ENCODE measurements around the gene PKNOX2. TPM values are rescaled to one million over a fixed set of nuclear protein-coding genes. Genes with fewer than 3 reads are reported as not detected.

PKNOX2 gene
- total and polyA plus RNA-seq, 2 of the 8 experiments (the other 6 are each of a cell fraction or from before 2014, with no cell fraction given) = 2.0 TPM

DNA sequence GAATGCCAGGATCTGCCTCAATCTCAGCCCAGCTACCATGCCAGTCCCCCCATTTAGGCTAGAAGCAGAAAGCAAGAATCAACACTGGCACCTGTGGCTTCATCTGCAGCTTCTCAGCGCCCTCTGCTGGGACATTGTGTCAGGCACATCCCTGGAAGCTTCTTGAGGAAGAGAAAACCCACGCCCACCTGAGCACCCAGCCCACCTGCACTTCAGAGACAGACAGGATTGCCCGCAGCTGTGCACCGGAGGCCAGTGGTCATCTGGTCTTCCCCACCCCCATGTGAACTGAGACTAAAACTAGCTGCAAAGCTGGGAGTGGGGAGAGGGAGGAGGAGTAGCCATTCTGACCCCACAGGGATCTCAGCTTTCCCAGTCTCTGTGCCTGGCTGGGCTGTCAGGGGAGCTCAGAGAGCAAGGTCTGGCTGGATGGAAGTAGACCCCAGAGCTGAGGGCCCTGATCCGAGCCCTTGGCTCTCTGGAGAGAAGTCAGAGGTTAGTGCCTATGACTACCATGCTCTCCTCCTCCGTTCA lies 264.7 kb downstream of the PKNOX2 start (continued):
- TF ChIP-seq CREB1 (IDR thresholded peaks at IDR 0.05) = no peak
- TF ChIP-seq, protein P1, sequence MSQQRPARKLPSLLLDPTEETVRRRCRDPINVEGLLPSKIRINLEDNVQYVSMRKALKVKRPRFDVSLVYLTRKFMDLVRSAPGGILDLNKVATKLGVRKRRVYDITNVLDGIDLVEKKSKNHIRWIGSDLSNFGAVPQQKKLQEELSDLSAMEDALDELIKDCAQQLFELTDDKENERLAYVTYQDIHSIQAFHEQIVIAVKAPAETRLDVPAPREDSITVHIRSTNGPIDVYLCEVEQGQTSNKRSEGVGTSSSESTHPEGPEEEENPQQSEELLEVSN (IDR thresholded peaks at IDR 0.05) = no peak
- no peak for TF ChIP-seq TCF12 (IDR thresholded peaks at IDR 0.05; ENCODE audit: low read depth, low read length)
- TF ChIP-seq TEAD4 (IDR thresholded peaks at IDR 0.05; ENCODE audit: low read depth, low read length) = no peak
- no peak for TF ChIP-seq CHD2 (IDR thresholded peaks at IDR 0.05; ENCODE audit: low read length)
- TF ChIP-seq, protein P2, sequence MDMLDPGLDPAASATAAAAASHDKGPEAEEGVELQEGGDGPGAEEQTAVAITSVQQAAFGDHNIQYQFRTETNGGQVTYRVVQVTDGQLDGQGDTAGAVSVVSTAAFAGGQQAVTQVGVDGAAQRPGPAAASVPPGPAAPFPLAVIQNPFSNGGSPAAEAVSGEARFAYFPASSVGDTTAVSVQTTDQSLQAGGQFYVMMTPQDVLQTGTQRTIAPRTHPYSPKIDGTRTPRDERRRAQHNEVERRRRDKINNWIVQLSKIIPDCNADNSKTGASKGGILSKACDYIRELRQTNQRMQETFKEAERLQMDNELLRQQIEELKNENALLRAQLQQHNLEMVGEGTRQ (IDR thresholded peaks at IDR 0.05; ENCODE audit: low read length) = no peak
- no peak for TF ChIP-seq EP300 (IDR thresholded peaks at IDR 0.05; ENCODE audit: borderline replicate concordance in 1 of 2, low read depth in 2 of 2, low read length in 2 of 2)
- TF ChIP-seq RAD21 (IDR thresholded peaks at IDR 0.05 in 1 of 2, conservative IDR thresholded peaks at IDR 0.05 in 1 of 2; ENCODE audit: low read depth in 2 of 2, low read length in 2 of 2) = peak; percentile 94 to 95
- no peak for TF ChIP-seq SRF (IDR thresholded peaks at IDR 0.05; ENCODE audit: low read depth, low read length)
- peak; percentile 71 for TF ChIP-seq YY1 (IDR thresholded peaks at IDR 0.05; ENCODE audit: low read depth, low read length)
- TF ChIP-seq GTF2F1 (IDR thresholded peaks at IDR 0.05; ENCODE audit: borderline replicate concordance, low read depth, low read length) = no peak

Data from H1 (cell line).